WTC11 (cell line): ENCODE results near the gene AGBL1. TPM values are rescaled to one million over a fixed set of nuclear protein-coding genes. Genes with fewer than 3 reads are reported as not detected.

Experiments
- ATAC-seq: fragments of 200-7000 bp; cut with Tn5 transposase; 2 replicates; pipeline ENCODE4 v1.10.0; 2021; ENCODE audit warnings: mild to moderate bottlenecking, moderate library complexity
- CTCF ChIA-PET: fragments of 300-600 bp; sonication (Branson Sonifier 250); formaldehyde crosslinking; loops from one replicate; lab custom pipeline; 2021; ENCODE audit warnings: antibody characterized with exemption; lab: Charles Lee
- POLR2A ChIA-PET: fragments of 350-600 bp; sonication (Branson Sonifier 250); formaldehyde crosslinking; loops from one replicate; lab custom pipeline; 2021; ENCODE audit warnings: antibody characterized with exemption; lab: Charles Lee
- DNase-seq: peaks from one replicate; pipeline ENCODE4 v3.0.0; 2021; ENCODE audit warnings: low spot score
- H3K27ac Mint-ChIP-seq: 2 replicates; pipeline ENCODE4 v1.8.0; 2021; ENCODE audit warnings: mixed read lengths
- H3K27me3 Mint-ChIP-seq: 2 replicates; pipeline ENCODE4 v1.8.0; 2021; ENCODE audit warnings: low read depth, mild to moderate bottlenecking, moderate library complexity, mixed read lengths
- H3K36me3 Mint-ChIP-seq: 2 replicates; pipeline ENCODE4 v1.8.0; 2021; ENCODE audit warnings: mixed read lengths
- H3K4me1 Mint-ChIP-seq: 2 replicates; pipeline ENCODE4 v1.8.0; 2022; ENCODE audit warnings: mixed read lengths
- H3K4me3 Mint-ChIP-seq: 2 replicates; pipeline ENCODE4 v1.8.0; 2021; ENCODE audit warnings: mild to moderate bottlenecking, moderate library complexity, mixed read lengths
- H3K9me3 Mint-ChIP-seq: 2 replicates; pipeline ENCODE4 v1.8.0; 2021; ENCODE audit warnings: mixed read lengths
- CREB1 ChIP-seq: sonication (generic); formaldehyde crosslinking; IDR thresholded peaks from 2 replicates; pipeline ENCODE4 v1.8.0; 2023; ENCODE audit warnings: mild to moderate bottlenecking, missing genetic modification reagents
- CTCF ChIP-seq: fragments of 200-600 bp; IDR thresholded peaks from 2 replicates; pipeline ENCODE4 v1.8.0; 2022; ENCODE audit warnings: antibody characterized with exemption
- FOXJ3 ChIP-seq: sonication (generic); formaldehyde crosslinking; IDR thresholded peaks from 2 replicates; pipeline ENCODE4 v1.9.0; 2021; ENCODE audit warnings: missing genetic modification reagents, mild to moderate bottlenecking, borderline replicate concordance
- MXD4 ChIP-seq: fragments of 250-450 bp; sonication (Bioruptor Pico); IDR thresholded peaks from 2 replicates; pipeline ENCODE4 v1.8.0; 2021; ENCODE audit warnings: mild to moderate bottlenecking, moderate library complexity, borderline replicate concordance
- NR3C1 ChIP-seq: sonication (generic); formaldehyde crosslinking; conservative IDR thresholded peaks from 2 replicates; pipeline ENCODE4 v1.8.1; 2023; ENCODE audit warnings: low read depth, mild to moderate bottlenecking, missing genetic modification reagents
- SOX15 ChIP-seq: fragments of 250-450 bp; sonication (Bioruptor Pico); IDR thresholded peaks from 2 replicates; pipeline ENCODE4 v1.9.0; 2021; ENCODE audit warnings: mild to moderate bottlenecking
- USF1 ChIP-seq: sonication (generic); formaldehyde crosslinking; IDR thresholded peaks from 2 replicates; pipeline ENCODE4 v1.8.0; 2022; ENCODE audit warnings: mild to moderate bottlenecking, missing genetic modification reagents
- USF2 ChIP-seq: sonication (generic); formaldehyde crosslinking; IDR thresholded peaks from 2 replicates; pipeline ENCODE4 v1.8.1; 2023; ENCODE audit warnings: mild to moderate bottlenecking, missing genetic modification reagents, moderate library complexity
- ZNF263 ChIP-seq: sonication (generic); formaldehyde crosslinking; IDR thresholded peaks from 2 replicates; pipeline ENCODE4 v1.8.1; 2022; ENCODE audit warnings: low read depth, mild to moderate bottlenecking, moderate library complexity, missing genetic modification reagents
- ZNF317 ChIP-seq: sonication (generic); formaldehyde crosslinking; IDR thresholded peaks from 2 replicates; pipeline ENCODE4 v1.8.1; 2023; ENCODE audit warnings: low read depth, mild to moderate bottlenecking, moderate library complexity, missing genetic modification reagents, borderline replicate concordance
- ZNF532 ChIP-seq: fragments of 250-450 bp; sonication (Bioruptor Pico); IDR thresholded peaks from 2 replicates; pipeline ENCODE4 v1.9.0; 2021; ENCODE audit warnings: mild to moderate bottlenecking, borderline replicate concordance
- total RNA-seq: library from RNA; stranded (reverse); gene quantifications from 3 replicates; pipeline ENCODE4 v1.2.3, GENCODE V29; 2021
- TF ChIP-seq, protein P1 (sequence below): sonication (generic); formaldehyde crosslinking; IDR thresholded peaks from 2 replicates; pipeline ENCODE4 v1.8.0; 2022; ENCODE audit warnings: missing genetic modification reagents
- TF ChIP-seq, protein P2 (sequence below): sonication (generic); formaldehyde crosslinking; IDR thresholded peaks from 2 replicates; pipeline ENCODE4 v1.8.1; 2022; ENCODE audit warnings: mild to moderate bottlenecking, moderate library complexity, missing genetic modification reagents
- TF ChIP-seq, protein P3 (sequence below): sonication (generic); formaldehyde crosslinking; IDR thresholded peaks from 2 replicates; pipeline ENCODE4 v1.8.0; 2023; ENCODE audit warnings: missing genetic modification reagents

AGBL1 gene
- total RNA-seq, 1 experiment from 2014 or later, result not detected

- DNase-seq, result no peak
- POLR2A ChIA-PET, result no interaction called here
- peak; percentile 34 for ATAC-seq
- Mint-ChIP-seq H3K4me1 (peaks cover 53% of the 10 kb centered on the region), H3K4me3 (peak overlapping the region; percentile 29), H3K27me3 (no peaks in the 10 kb centered on the region), H3K27ac (peak overlapping the region; percentile 95), H3K9me3 (peaks cover 13% of the 10 kb centered on the region), H3K36me3 (peaks cover 3% of the 10 kb centered on the region)
- CTCF ChIA-PET, result interaction anchor here (1.0 to 1.3 kb wide), 3 partner anchors 250 to 679 kb away, joined by 4 to 5 read pairs (median 4); no protein-coding TSS in a partner anchor
- TF ChIP-seq, protein P1, sequence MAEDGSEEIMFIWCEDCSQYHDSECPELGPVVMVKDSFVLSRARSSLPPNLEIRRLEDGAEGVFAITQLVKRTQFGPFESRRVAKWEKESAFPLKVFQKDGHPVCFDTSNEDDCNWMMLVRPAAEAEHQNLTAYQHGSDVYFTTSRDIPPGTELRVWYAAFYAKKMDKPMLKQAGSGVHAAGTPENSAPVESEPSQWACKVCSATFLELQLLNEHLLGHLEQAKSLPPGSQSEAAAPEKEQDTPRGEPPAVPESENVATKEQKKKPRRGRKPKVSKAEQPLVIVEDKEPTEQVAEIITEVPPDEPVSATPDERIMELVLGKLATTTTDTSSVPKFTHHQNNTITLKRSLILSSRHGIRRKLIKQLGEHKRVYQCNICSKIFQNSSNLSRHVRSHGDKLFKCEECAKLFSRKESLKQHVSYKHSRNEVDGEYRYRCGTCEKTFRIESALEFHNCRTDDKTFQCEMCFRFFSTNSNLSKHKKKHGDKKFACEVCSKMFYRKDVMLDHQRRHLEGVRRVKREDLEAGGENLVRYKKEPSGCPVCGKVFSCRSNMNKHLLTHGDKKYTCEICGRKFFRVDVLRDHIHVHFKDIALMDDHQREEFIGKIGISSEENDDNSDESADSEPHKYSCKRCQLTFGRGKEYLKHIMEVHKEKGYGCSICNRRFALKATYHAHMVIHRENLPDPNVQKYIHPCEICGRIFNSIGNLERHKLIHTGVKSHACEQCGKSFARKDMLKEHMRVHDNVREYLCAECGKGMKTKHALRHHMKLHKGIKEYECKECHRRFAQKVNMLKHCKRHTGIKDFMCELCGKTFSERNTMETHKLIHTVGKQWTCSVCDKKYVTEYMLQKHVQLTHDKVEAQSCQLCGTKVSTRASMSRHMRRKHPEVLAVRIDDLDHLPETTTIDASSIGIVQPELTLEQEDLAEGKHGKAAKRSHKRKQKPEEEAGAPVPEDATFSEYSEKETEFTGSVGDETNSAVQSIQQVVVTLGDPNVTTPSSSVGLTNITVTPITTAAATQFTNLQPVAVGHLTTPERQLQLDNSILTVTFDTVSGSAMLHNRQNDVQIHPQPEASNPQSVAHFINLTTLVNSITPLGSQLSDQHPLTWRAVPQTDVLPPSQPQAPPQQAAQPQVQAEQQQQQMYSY (CRISPR knock-in tag), result no peak
- TF ChIP-seq CREB1 (CRISPR knock-in tag), result no peak
- no peak for TF ChIP-seq ZNF532 (CRISPR knock-in tag)
- no peak for TF ChIP-seq ZNF317 (CRISPR knock-in tag)
These were observed 157.4 kb downstream of the AGBL1 start for GRCh38 chr15:86237111-86237500.

DNA sequence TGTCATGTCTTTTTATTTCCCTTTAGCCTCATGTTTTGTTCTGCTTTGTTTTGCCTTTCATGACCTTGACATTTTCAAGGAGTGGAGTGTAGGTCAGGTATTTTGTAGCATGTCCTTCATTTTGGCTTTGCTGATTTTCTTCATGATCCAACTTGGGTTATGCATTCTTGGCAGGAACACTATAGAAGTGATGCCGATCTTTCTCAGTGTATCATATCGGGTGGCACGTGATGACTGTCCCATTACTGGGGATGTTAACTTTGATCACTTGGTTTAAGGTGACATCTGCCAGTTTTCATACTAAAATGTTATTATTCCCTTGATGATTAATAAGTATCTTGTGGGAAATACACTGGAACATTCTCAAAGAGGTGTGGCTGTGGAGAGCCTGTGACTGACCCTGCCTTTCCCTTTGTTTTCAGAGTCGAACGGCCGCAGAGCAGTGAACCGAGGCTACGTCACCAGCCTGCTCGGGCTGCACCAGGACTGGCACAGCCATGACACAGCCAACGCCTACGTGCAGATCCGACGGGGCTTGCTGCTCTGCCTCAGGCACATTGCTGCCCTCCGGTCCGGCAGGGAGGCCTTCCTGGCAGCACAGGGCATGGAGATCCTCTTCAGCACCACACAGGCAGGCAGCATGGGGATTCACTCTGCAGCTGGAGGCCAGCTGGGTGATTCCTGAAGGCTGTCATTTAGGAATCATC is 167.7 kb downstream of the AGBL1 start:
- Mint-ChIP-seq H3K4me1 (peaks cover 3% of the 10 kb centered on the region; the same call in 1 of the 2 replicates), H3K27me3 (no peaks in the 10 kb centered on the region), H3K4me3 (no peak overlapping the region), H3K9me3 (peaks cover 4% of the 10 kb centered on the region; the same call in 1 of the 2 replicates), H3K36me3 (no peaks in the 10 kb centered on the region), H3K27ac (no peak overlapping the region)
- ChIA-PET CTCF (no interaction called here), POLR2A (no interaction called here)
- no peak for DNase-seq
- ATAC-seq, result no peak
- TF ChIP-seq USF1 (CRISPR knock-in tag) (no peak), CTCF (no peak), NR3C1 (CRISPR knock-in tag) (no peak)
- TF ChIP-seq, protein P2, sequence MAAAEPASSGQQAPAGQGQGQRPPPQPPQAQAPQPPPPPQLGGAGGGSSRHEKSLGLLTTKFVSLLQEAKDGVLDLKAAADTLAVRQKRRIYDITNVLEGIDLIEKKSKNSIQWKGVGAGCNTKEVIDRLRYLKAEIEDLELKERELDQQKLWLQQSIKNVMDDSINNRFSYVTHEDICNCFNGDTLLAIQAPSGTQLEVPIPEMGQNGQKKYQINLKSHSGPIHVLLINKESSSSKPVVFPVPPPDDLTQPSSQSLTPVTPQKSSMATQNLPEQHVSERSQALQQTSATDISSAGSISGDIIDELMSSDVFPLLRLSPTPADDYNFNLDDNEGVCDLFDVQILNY, result no peak

GRCh38 chr15:86255247-86255646 is 175.6 kb downstream of the AGBL1 start:
- Mint-ChIP-seq H3K9me3 (peaks cover 5% of the 10 kb centered on the region; the same call in 1 of the 2 replicates), H3K4me1 (no peaks in the 10 kb centered on the region), H3K36me3 (no peaks in the 10 kb centered on the region), H3K27ac (no peak overlapping the region), H3K27me3 (no peaks in the 10 kb centered on the region), H3K4me3 (no peak overlapping the region)
- DNase-seq, result no peak
- ATAC-seq, result no peak
- CTCF ChIA-PET, result no interaction called here
- POLR2A ChIA-PET, result no interaction called here
- TF ChIP-seq MXD4 (no peak), FOXJ3 (CRISPR knock-in tag) (no peak), USF2 (CRISPR knock-in tag) (no peak), SOX15 (CRISPR knock-in tag) (no peak), NR3C1 (CRISPR knock-in tag) (no peak), ZNF263 (no peak)
- TF ChIP-seq, protein P3, sequence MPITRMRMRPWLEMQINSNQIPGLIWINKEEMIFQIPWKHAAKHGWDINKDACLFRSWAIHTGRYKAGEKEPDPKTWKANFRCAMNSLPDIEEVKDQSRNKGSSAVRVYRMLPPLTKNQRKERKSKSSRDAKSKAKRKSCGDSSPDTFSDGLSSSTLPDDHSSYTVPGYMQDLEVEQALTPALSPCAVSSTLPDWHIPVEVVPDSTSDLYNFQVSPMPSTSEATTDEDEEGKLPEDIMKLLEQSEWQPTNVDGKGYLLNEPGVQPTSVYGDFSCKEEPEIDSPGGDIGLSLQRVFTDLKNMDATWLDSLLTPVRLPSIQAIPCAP (CRISPR knock-in tag), result no peak
